Ramos (cell line): ENCODE data around the gene MYO10.
"Not testable (repeated sequence)": the region's sequence is repeated elsewhere in the genome, so short reads cannot be mapped to it uniquely, and the experiment has no call there.

ENCODE experiments used
- in situ Hi-C: fragments of 300-500 bp; cut with MboI; formaldehyde crosslinking; loops from one replicate; pipeline ENCODE4 v1.14.3; 2022; ENCODE audit warnings: low sequenced_read_pairs; ENCODE audit not compliant: unreplicated experiment

Gene MYO10

DNA sequence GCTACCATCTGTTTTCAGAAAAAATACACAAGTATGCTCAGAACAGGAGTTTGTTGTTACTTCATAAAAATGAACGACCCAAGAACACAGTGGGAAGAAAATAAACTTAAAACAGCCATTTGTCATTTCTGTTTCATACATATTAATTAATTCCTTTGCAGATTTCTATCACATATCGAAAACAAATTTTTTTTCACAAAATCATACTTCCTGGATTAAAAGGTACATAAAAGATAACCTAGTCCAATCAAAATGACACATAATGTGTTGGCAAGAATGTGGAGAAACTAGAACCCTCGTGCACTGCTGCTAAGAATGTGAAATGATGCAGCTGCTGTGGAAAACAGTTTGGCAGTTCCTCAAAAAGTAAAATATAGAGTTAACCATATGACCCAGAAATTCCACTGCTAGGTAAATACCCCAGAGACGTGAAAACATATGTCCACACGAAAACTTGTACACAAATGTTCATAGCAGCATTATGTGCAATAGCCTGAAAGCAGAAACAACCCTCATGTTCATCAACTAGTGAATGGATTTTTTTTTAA lies 46.0 kb downstream of the MYO10 start:
- in situ Hi-C loops, result no loop called here

DNA sequence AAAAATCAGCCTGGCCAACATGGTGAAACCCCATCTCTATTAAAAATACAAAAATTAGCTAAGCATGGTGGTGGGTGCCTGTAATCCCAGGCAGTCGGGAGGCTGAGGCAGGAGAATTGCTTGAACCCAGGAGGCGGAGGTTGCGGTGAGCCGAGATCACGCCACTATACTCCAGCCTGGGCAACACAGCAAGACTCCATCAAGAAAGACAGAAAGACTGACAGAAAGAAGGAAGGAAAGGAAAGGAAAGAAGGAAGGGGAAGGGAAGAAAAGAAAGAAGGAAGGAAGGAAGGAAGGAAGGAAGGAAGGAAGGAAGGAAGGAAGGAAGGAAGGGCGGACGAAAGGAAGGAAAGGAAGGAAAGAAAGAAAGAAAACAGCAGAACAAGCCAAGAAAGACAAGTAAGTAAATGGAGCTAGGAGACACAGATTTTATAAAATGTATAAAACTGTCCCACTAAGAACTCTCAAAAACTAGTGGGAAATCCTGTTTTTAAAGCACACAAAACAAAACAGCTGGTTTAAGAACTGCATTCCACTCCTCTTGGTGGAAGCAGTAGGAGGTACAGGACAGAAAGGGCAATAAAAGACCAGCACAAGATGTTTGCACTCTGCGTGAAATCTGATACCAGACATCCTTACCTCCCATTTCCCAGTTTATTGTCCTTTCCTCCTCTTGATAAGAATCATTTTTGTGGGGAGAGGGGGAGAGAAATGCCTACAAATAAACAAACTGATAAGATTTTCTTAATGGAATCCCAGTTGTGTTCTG lies 46.7 kb downstream of the MYO10 start:
- in situ Hi-C loops, result no loop called here

- in situ Hi-C loops, result no loop called here
Observed at GRCh38 chr5:16888694-16889124, 47.4 kb downstream of the MYO10 start.

GRCh38 chr5:16886793-16887345 lies 49.2 kb downstream of the MYO10 start:
- in situ Hi-C loops, result no loop called here

- in situ Hi-C loops, result no loop called here
Observed at GRCh38 chr5:16886366-16886736, 49.7 kb downstream of the MYO10 start.

DNA sequence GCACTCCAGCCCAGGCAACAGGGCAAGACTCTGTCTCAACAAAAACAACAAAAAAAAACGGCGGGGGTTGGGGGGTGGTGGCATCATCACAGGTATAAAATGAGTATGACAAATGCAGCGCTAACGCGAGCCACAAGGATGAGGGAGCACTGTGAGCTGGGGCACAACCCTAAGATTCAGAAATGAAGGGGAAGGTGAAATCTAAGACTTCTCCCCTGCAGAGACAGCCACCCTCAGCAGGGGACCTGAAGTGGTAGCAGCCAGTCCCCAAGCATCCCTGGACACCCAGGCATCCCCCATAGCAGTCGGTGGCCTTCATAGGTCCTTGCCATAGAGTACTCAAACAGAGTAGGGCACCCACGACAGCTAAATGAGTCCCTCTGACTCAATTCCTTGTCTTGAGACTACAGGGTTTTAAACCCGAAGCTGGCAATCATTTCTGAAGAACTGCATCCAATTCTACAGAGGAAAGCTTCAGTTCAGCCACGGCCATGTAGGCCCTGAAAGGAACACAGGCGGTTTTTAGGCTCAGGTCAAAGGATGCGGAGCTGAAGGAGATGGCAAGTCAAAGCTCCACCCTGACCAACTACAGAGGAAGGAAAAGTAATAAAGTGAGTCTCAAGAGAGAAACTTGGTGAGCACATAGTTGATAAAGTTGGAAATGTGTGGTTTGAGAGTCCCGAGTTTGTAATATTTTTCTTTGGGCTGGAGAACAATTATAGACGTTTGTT lies 50.3 kb downstream of the MYO10 start:
- in situ Hi-C loops, result no loop called here

GRCh38 chr5:16884595-16884994 lies 51.5 kb downstream of the MYO10 start:
- in situ Hi-C loops, result no loop called here

- in situ Hi-C loops, result no loop called here
Observed at GRCh38 chr5:16883806-16884205, 52.3 kb downstream of the MYO10 start.

DNA sequence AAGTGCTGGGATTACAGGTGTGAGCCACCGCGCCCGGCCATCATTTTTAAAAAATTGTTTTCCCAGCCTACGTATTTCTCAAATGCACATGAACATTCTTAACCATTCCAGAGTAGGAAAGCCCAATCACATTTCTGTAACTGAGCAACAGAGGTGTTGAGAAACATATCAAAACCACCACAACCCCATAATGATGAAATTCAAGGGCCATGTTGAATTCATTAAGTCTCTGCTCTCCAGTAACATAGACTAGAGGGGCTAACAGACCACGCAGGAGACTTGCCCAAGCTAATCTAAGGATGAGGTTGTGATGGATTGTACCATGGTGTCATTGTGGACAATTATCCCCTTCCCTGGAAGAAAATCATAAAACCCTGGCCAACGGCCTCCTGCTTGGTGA lies 52.9 kb downstream of the MYO10 start:
- in situ Hi-C loops, result no loop called here

DNA sequence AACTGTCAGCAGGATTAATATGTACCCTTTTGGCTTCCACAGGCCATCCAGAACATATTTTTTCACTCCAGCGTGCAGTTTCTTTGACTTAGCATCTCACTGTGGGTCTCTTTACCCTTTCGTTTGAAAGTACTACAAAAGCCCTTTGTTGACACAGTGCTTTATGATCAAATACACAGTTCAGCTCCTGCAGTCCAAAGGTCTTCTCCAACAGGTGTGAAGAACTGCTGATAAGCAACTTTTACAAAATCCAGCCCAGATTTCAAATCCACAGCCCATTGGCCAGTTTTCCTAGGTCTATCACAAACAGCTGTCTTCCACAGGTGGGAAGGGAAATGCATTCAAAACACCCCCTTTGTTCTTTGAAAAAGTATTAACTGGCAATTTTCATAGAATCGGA lies 54.8 kb downstream of the MYO10 start:
- in situ Hi-C loops, result no loop called here

- in situ Hi-C loops, result no loop called here
Observed at GRCh38 chr5:16880547-16880946, 55.5 kb downstream of the MYO10 start.

- in situ Hi-C loops, result no loop called here
Observed at GRCh38 chr5:16879650-16880049, 56.4 kb downstream of the MYO10 start.

DNA sequence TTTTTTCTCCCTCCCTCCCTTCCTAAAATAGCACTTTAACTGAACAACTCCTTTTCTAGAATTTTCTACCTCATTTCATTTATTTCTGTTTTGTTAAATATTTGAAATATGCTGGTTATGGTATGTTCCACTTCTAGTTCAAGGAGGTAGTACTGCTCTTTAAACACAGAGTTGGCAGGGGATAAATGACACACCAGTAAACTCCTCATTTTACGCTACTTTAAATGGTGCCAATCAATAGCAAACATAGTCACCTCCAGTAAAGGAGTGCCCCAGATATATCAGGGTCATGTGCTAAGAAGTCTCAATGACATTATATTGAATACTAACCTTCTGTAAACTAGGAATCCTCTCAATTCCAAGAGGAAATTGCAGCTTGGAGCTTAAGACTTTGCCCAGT lies 56.9 kb downstream of the MYO10 start:
- in situ Hi-C loops, result no loop called here

DNA sequence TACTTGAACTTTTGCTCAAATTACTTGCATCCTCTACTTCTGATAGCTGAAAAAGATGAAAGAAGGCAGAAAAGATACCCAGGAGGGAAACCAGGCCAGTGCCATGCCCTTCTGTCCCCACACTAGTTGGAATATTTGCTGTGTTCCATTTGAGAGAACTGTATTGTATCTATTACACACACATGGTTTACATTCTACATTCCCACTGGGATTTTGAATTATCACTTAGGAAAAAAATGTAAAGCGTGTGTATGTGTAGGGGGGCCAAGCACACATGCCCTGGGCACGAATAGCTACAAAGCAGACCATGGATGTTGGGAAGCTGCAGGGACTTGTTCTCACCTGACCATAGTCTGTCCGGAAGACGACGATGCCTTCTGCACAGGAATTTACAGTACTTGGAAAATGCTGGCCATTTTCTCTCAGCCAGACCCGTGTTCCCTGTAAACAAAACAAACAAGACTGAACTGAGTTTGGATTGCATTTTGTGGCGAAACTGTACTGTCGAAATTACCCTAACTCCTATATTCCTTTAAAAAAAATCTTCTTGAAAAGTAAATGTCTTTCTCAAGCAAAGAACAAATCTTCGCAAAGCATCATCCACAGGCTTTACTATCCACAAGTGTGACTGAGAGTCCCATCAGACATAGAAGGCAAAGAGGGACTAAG lies 58.7 kb downstream of the MYO10 start:
- in situ Hi-C loops, result no loop called here

GRCh38 chr5:16874424-16874823 lies 61.7 kb downstream of the MYO10 start:
- in situ Hi-C loops, result not testable (repeated sequence)

DNA sequence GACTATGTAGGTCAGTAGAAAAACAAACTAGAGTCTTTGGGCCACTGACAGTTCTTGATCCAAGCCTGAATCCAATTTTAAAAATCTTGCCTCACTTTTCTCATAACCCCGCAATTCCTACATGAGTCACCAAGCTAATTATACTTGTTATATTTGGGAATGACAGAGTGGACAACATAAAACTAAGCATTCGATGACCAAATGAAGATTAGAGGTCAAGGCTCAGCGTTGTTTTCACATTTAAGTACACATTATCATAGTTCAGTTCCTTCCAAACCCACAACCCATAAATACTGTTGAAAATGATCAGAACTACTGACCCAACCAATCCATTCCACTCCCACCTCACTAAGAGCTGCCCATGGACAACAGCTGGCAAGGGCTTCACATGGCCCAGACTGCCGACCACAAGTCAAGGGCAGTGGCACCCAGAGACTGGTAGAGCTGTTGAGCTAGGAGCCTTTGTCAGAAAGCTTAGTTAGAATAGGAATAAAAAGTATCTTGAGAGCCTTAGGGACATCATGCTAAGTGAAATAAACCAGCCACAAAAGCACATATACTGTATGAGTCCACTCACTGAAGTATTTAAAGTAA lies 64.2 kb downstream of the MYO10 start:
- in situ Hi-C loops, result no loop called here

DNA sequence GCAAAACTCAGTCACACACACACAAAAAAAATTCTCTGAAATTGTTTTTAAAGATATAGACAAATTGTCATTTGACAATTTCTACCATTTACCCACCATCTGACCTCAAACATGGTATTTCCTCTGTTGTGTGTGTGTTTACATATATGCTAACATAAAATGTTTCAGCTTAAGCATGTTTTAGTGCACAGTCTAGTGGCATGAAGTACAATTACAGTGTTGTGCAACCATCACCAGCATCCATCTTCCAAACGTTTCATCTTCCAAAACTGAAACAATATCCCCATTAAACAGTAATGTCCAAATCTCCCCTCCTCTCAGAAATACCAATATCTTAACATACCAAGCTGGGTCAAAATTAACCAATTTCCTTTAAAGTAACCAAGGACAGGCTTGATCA lies 65.2 kb downstream of the MYO10 start:
- in situ Hi-C loops, result no loop called here

- in situ Hi-C loops, result no loop called here
Observed at GRCh38 chr5:16869821-16870796, 66.0 kb downstream of the MYO10 start.

GRCh38 chr5:16867577-16867953 lies 68.5 kb downstream of the MYO10 start:
- in situ Hi-C loops, result no loop called here
